Activated naive CD4-positive, alpha-beta T cell treated with anti-CD3 and anti-CD28 coated beads, Interleukin-2, amount 10 ng/mL, durations not matched to agents 7 days and 5 days (primary cell): ENCODE measurements around the gene CCL16.
"Not testable (repeated sequence)": the region's sequence is repeated elsewhere in the genome, so short reads cannot be mapped to it uniquely, and the experiment has no call there.

ENCODE experiments used
- CTCF ChIA-PET: fragments of 350-600 bp; sonication (Branson Sonifier 250); formaldehyde crosslinking; loops from one replicate; lab custom pipeline; 2021; ENCODE audit warnings: antibody characterized with exemption; lab: Charles Lee
- DNase-seq: peaks from one replicate; pipeline ENCODE4 v3.0.0-alpha.2; 2020
- H3K27ac Mint-ChIP-seq: one replicate; pipeline ENCODE4 v1.8.0; 2021; ENCODE audit warnings: mild to moderate bottlenecking, moderate library complexity, mixed read lengths
- H3K27me3 Mint-ChIP-seq: one replicate; pipeline ENCODE4 v1.8.0; 2021; ENCODE audit warnings: mild to moderate bottlenecking, mixed read lengths
- H3K36me3 Mint-ChIP-seq: one replicate; pipeline ENCODE4 v1.8.0; 2021; ENCODE audit warnings: mixed read lengths
- H3K4me1 Mint-ChIP-seq: one replicate; pipeline ENCODE4 v1.8.0; 2021; ENCODE audit warnings: mixed read lengths
- H3K4me3 Mint-ChIP-seq: one replicate; pipeline ENCODE4 v1.8.0; 2021; ENCODE audit warnings: mild to moderate bottlenecking, moderate library complexity, mixed read lengths
- H3K9me3 Mint-ChIP-seq: one replicate; pipeline ENCODE4 v1.8.0; 2021; ENCODE audit warnings: mixed read lengths

Gene CCL16

GRCh38 chr17:36001110-36001771 is 19.9 kb upstream of the CCL16 start, which contains the start of gene CCL15:
Gene CCL15, minus strand, starts transcription at chr17:36001553. Its CDS starts 61 bp downstream, at chr17:36001492.
- Mint-ChIP-seq H3K27ac (no peak within 1 kb of the TSS), H3K36me3 (no peaks in the 10 kb centered on the region), H3K4me1 (no peaks in the 10 kb centered on the region), H3K27me3 (peaks cover 31% of the 10 kb centered on the region), H3K9me3 (no peaks in the 10 kb centered on the region), H3K4me3 (no peak within 1 kb of the TSS)
- DNase-seq: no peak
- CTCF ChIA-PET: no interaction called here

DNA sequence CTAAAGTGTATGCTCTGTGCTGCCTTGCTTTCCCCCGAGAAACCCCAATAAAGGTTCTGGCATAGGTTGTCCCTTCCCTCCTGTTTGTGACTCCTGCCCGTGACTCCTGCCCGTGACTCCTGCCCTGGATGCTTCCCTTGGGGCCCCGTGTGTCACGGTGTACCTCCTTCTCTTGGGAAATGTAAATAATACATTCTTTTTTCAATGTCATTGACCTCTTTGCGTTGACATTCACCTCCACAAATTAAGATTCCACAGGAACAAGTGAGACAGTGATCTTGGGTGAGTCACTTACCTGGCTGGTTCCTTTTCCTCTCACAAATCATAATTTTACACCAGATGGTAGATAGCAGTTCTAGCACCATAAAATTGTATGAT is 19.4 kb upstream of the CCL16 start:
- no peaks in the 10 kb centered on the region for H3K4me1 Mint-ChIP-seq
- H3K4me3 Mint-ChIP-seq: no peak overlapping the region
- H3K36me3 Mint-ChIP-seq: no peaks in the 10 kb centered on the region
- H3K9me3 Mint-ChIP-seq: no peaks in the 10 kb centered on the region
- peaks cover 31% of the 10 kb centered on the region for H3K27me3 Mint-ChIP-seq
- no peak overlapping the region for H3K27ac Mint-ChIP-seq
- DNase-seq: no peak
- CTCF ChIA-PET: no interaction called here

- no peaks in the 10 kb centered on the region for H3K36me3 Mint-ChIP-seq
- no peaks in the 10 kb centered on the region for H3K9me3 Mint-ChIP-seq
- H3K4me1 Mint-ChIP-seq: no peaks in the 10 kb centered on the region
- CTCF ChIA-PET: no interaction called here
- no peak for DNase-seq
- H3K27me3 Mint-ChIP-seq: peaks cover 25% of the 10 kb centered on the region
- no peak overlapping the region for H3K4me3 Mint-ChIP-seq
- H3K27ac Mint-ChIP-seq: no peak overlapping the region
Observed at GRCh38 chr17:35998756-35999155, 17.5 kb upstream of the CCL16 start.

DNA sequence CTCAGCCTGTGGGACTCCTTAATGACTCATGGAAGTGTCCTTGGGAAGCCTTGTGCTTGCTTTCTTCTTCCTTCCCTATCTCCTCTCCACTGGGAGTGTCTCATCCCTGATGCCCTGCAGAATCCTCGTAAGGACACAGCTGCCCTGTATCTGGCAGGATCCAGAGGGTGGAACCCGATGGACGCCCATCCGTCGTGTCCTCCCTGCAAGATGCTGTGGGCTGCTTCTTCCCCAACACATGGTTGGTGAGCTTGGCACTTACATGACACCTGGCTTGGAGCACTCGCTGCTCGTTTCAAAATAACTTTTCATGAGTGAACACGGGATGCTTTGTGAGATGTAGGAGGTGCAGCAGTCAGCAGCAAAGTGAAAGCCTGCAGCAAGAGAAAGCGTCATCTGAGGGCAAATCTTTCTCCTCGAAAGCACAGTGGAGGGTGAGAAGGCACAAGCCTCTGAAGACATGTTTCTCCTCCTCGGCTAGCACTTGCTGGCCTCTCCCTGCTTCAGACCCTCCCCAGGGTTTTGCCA is 16.8 kb upstream of the CCL16 start:
- Mint-ChIP-seq H3K27ac (no peak overlapping the region), H3K4me1 (no peaks in the 10 kb centered on the region), H3K27me3 (peaks cover 26% of the 10 kb centered on the region), H3K36me3 (no peaks in the 10 kb centered on the region), H3K9me3 (no peaks in the 10 kb centered on the region), H3K4me3 (no peak overlapping the region)
- CTCF ChIA-PET: no interaction called here
- no peak for DNase-seq

DNA sequence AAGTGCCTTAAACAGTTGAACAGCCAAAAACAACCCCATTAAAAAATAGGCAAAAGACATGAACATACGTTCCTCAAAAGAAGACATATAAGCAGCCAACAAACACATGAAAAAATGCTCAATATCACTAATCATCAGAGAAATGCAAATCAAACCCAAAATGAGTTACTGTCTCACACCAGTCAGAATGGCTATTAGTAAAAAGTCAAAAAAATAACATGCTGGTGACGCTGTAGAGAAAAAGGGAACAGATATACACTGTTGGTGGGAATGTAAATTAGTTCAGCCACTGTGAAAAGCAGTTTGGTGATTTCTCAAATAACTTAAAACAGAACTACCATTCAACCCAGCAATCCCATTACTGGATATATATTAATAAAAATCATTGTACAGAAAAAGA is 14.0 kb upstream of the CCL16 start:
- H3K4me1 Mint-ChIP-seq, CTCF ChIA-PET, H3K4me3 Mint-ChIP-seq, DNase-seq, H3K36me3 Mint-ChIP-seq, H3K27ac Mint-ChIP-seq, H3K9me3 Mint-ChIP-seq: not testable (repeated sequence)
- peaks cover 42% of the 10 kb centered on the region for H3K27me3 Mint-ChIP-seq

DNA sequence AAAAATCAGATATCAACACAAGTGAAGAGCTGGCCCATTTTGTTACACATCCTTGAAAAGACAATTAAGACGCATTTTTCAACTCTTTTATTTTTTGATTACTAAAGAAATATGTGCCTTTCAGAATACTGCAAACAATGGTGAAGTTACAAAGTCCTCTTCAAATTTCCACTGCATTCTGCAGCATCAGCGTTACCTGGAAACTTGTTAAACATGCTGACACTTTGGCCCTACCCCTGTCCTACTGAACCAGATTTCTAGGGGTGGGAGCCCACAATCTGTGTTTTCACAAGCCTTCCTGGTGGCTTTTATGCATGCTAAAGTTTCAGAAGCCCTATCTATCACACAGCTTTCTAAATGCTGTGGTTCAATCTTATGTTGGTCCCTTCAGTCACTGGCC is 9.8 kb upstream of the CCL16 start:
- no peak for DNase-seq

DNA sequence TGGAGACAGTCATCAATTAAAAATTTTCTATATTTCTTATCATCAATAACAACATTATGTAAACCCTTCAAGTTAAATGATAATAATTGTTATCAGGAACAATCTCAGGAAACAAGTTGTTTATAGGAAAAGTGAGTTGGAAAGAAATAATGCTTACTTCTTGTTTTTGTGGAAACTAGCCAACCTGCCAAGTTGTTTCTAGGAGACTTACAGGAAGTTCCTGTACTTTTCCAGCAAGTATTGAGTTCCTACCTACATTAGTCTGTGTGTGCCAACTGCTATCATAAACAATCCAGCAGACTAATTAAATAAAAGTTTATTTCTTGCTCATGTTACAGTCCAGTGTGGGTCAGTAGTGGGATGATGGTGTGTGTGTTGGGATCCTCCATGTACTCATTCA is 6.9 kb upstream of the CCL16 start:
- H3K4me1 Mint-ChIP-seq: no peaks in the 10 kb centered on the region
- no peak overlapping the region for H3K4me3 Mint-ChIP-seq
- CTCF ChIA-PET: interaction anchor here (1.4 to 1.6 kb wide), 2 partner anchors 12 to 160 kb away, joined by 4 to 5 read pairs; no protein-coding TSS in a partner anchor
- H3K27ac Mint-ChIP-seq: no peak overlapping the region
- DNase-seq: no peak
- H3K27me3 Mint-ChIP-seq: peaks cover 32% of the 10 kb centered on the region
- no peaks in the 10 kb centered on the region for H3K36me3 Mint-ChIP-seq
- no peaks in the 10 kb centered on the region for H3K9me3 Mint-ChIP-seq

More for the DNA sequence above, 9.8 kb upstream of the CCL16 start:
- H3K27ac Mint-ChIP-seq: no peak overlapping the region
- H3K9me3 Mint-ChIP-seq: no peaks in the 10 kb centered on the region
- CTCF ChIA-PET: interaction anchor here (1.1 to 1.4 kb wide), 2 partner anchors 15 to 158 kb away, joined by 4 to 5 read pairs; no protein-coding TSS in a partner anchor
- H3K4me3 Mint-ChIP-seq: no peak overlapping the region
- no peaks in the 10 kb centered on the region for H3K36me3 Mint-ChIP-seq
- H3K27me3 Mint-ChIP-seq: peaks cover 34% of the 10 kb centered on the region
- H3K4me1 Mint-ChIP-seq: no peaks in the 10 kb centered on the region

- Mint-ChIP-seq H3K4me3 (no peak within 1 kb of the TSS), H3K27me3 (peaks cover 17% of the 10 kb centered on the region), H3K36me3 (no peaks in the 10 kb centered on the region), H3K9me3 (no peaks in the 10 kb centered on the region), H3K4me1 (no peaks in the 10 kb centered on the region), H3K27ac (no peak within 1 kb of the TSS)
- CTCF ChIA-PET: interaction anchor here (1.4 to 1.6 kb wide), 2 partner anchors 11 to 162 kb away, joined by 4 to 5 read pairs; no protein-coding TSS in a partner anchor
- no peak for DNase-seq
Observed at GRCh38 chr17:35986643-35987042, 5.3 kb upstream of the CCL16 start, which contains the start of gene CCL14. Gene CCL14, minus strand, starts transcription at chr17:35986729. Its CDS starts 80 bp downstream, at chr17:35986649.

DNA sequence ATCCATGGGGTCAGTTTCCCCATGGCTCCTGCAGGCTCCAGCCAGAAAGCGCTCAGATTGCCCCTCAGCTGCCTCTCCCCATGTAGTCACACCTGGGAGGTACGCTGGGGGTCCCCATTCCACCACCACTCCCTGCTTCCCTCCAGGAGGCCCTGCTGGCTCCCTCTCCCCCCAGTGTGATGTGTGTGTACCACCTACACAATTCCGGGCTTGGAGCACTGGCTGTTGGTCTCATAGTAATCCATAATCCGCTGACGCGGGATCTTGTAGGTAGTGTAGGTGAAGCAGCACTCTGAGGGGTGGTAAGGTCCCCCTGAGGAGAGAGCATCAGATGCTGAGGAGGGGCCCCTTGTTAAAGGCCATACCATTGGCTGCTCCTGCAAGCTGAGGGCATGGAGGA is 2.8 kb upstream of the CCL16 start:
- H3K9me3 Mint-ChIP-seq: no peaks in the 10 kb centered on the region
- H3K27me3 Mint-ChIP-seq: peaks cover 18% of the 10 kb centered on the region
- DNase-seq: no peak
- CTCF ChIA-PET: no interaction called here
- H3K4me1 Mint-ChIP-seq: no peaks in the 10 kb centered on the region
- no peak overlapping the region for H3K27ac Mint-ChIP-seq
- no peaks in the 10 kb centered on the region for H3K36me3 Mint-ChIP-seq
- H3K4me3 Mint-ChIP-seq: no peak overlapping the region

- Mint-ChIP-seq H3K4me3 (no peak overlapping the region), H3K27ac (no peak overlapping the region)
Observed at GRCh38 chr17:35982409-35983191, 1.3 kb upstream of the CCL16 start.

DNA sequence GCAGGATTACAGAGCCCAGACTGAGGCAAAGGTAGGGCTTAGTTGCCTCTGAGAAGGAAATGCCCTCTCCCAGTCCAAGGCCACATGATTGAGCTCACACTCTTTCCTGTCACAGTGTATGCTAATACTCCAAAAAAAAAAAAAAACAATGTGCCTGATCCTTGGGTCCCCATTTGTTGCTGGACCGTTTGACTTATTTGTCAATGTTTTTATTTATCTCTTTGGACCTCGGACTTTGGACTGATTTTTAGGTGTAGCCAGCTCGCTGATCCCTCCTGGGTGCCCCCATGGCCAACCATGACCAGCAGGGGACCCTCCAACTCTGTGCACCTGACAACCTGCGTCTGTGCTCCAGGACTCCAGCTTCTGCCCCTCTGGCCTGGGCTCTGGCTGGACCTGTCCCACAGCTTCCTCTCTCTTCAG is 622 bp upstream of the CCL16 start:
- H3K4me3 Mint-ChIP-seq: no peak overlapping the region
- H3K9me3 Mint-ChIP-seq: no peaks in the 10 kb centered on the region
- DNase-seq: no peak
- H3K27ac Mint-ChIP-seq: no peak overlapping the region
- no peaks in the 10 kb centered on the region for H3K4me1 Mint-ChIP-seq
- no peaks in the 10 kb centered on the region for H3K36me3 Mint-ChIP-seq
- peaks cover 25% of the 10 kb centered on the region for H3K27me3 Mint-ChIP-seq
- CTCF ChIA-PET: interaction anchor here (0.6 to 2.9 kb wide), 5 partner anchors 8 to 1580 kb away, joined by 3 to 13 read pairs (median 4); no protein-coding TSS in a partner anchor

More at GRCh38 chr17:35982409-35983191, 1.3 kb upstream of the CCL16 start:
- no peak for DNase-seq
- no peaks in the 10 kb centered on the region for H3K36me3 Mint-ChIP-seq
- H3K9me3 Mint-ChIP-seq: no peaks in the 10 kb centered on the region
- H3K4me1 Mint-ChIP-seq: no peaks in the 10 kb centered on the region
- CTCF ChIA-PET: interaction anchor here (0.6 to 2.9 kb wide), 5 partner anchors 9 to 1580 kb away, joined by 3 to 13 read pairs (median 4); no protein-coding TSS in a partner anchor
- peaks cover 25% of the 10 kb centered on the region for H3K27me3 Mint-ChIP-seq

DNA sequence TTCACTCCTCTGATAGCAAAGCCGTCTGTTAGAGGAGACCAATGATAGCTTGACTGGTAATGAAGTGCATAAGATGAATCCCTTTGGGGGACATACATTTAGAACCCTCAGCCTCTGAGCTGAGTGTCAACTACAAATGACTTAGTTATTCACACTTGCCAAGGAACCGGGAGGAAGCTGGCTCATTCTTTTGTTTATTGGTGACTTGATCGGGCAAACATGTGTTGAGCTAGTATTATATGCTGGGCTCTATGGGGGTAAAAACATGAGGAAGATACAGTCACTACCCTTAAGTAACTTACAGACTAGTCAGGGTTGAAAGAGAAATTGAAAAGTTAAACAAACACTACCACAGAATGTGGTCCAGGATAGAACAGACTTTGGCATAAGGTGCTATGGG is 3.0 kb downstream of the CCL16 start:
- Mint-ChIP-seq H3K36me3 (no peaks in the 10 kb centered on the region), H3K27ac (no peak overlapping the region), H3K9me3 (no peaks in the 10 kb centered on the region), H3K4me1 (no peaks in the 10 kb centered on the region), H3K27me3 (peaks cover 14% of the 10 kb centered on the region), H3K4me3 (no peak overlapping the region)
- CTCF ChIA-PET: interaction anchor here (1.6 to 9.4 kb wide), 3 partner anchors 9 to 169 kb away, joined by 5 to 129 read pairs (median 6); no protein-coding TSS in a partner anchor
- DNase-seq: no peak

DNA sequence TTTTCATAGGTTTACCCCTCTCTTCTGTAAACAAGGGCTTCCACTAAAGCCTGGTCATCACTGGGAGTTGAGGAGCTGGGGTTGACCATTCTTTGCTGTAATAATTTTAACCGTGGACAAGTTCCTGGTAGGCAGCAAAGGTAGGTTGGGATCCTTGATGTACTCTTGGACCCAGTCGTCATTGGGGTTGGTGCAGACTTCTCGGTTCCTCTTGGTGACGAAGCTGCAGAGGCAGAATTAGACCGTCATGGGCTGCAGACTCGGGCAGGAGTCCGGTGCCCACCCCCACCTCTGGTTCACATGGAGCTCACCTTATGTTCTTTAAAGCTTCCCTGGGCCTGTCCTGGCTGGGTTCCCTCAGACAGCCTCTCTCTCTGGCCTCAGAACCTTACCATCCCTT is 3.8 kb downstream of the CCL16 start:
- DNase-seq: no peak
- Mint-ChIP-seq H3K9me3 (no peaks in the 10 kb centered on the region), H3K27ac (no peak overlapping the region), H3K36me3 (no peaks in the 10 kb centered on the region), H3K4me3 (no peak overlapping the region), H3K27me3 (peaks cover 14% of the 10 kb centered on the region), H3K4me1 (no peaks in the 10 kb centered on the region)
- CTCF ChIA-PET: interaction anchor here (0.6 to 9.4 kb wide), 4 partner anchors 8 to 170 kb away, joined by 3 to 129 read pairs (median 4); no protein-coding TSS in a partner anchor
